Vagina (tissue), 2 donors: ENCODE measurements around the gene CCNK. TPM values are rescaled to one million over a fixed set of nuclear protein-coding genes. Genes with fewer than 3 reads are reported as not detected.

Source experiments
- DNase-seq, 2 donors: peaks; one replicate each; pipeline ENCODE4 v3.0.0-alpha.2; 2017; ENCODE audit errors: extremely low spot score in 2 of 2
- H3K27ac ChIP-seq: fragments of 200-600 bp; sonication (generic); one replicate; pipeline ENCODE4 v1.5.1; 2019
- H3K27me3 ChIP-seq: fragments of 200-600 bp; sonication (generic); one replicate; pipeline ENCODE4 v1.5.1; 2019
- H3K36me3 ChIP-seq, 2 donors: fragments of 200-600 bp; sonication (generic); one replicate each; pipeline ENCODE4 v1.5.1; 2017 to 2019
- H3K4me1 ChIP-seq: fragments of 200-600 bp; sonication (generic); one replicate; pipeline ENCODE4 v1.5.1; 2019
- H3K4me3 ChIP-seq, 2 donors: fragments of 200-600 bp; sonication (generic); 1 replicate in 1 of 2; 2 replicates in 1 of 2; pipeline ENCODE4 v1.5.1; 2016 to 2019
- H3K9me3 ChIP-seq: fragments of 200-600 bp; sonication (generic); one replicate; pipeline ENCODE4 v1.5.1; 2019
- POLR2A ChIP-seq, 2 donors: fragments of 450-650 bp; IDR thresholded peaks; one replicate each; pipeline ENCODE4 v1.6.1; 2017; ENCODE audit warnings: antibody characterized with exemption in 2 of 2, mild to moderate bottlenecking in 2 of 2, moderate library complexity in 2 of 2
- POLR2AphosphoS5 ChIP-seq, 2 donors: sonication (generic); formaldehyde crosslinking; IDR thresholded peaks; one replicate each; pipeline ENCODE4 v1.9.0; 2017; ENCODE audit warnings: antibody characterized with exemption in 2 of 2, mild to moderate bottlenecking in 2 of 2, low read depth in 1 of 2; ENCODE audit not compliant: insufficient read depth in 1 of 2
- intact Hi-C: fragments of 100-400 bp; cut with DNase I; formaldehyde crosslinking; loops from one replicate; pipeline ENCODE4 v1.15.1; 2023
- total RNA-seq: library from RNA; depleted of rRNA; stranded (reverse); fragments of >200 nt; gene quantifications from one replicate; pipeline ENCODE4 v1.2.3, GENCODE V29; 2016
- TF ChIP-seq, protein P1 (sequence below), 3 experiments: fragments of 450-650 bp in 2 of 3; fragments of 200-600 bp in 1 of 3; sonication (generic) in 1 of 3; IDR thresholded peaks; one replicate each; pipeline ENCODE4 v1.5.1; 2017 to 2019; ENCODE audit warnings: antibody characterized with exemption in 3 of 3, mild to moderate bottlenecking in 2 of 3, moderate library complexity in 2 of 3

The CCNK gene
- total RNA-seq, 1 donor from 2014 or later = 27.5 TPM

GRCh38 chr14:99462210-99462609 is 19.0 kb upstream of the CCNK start:
- Histone ChIP-seq H3K27ac (no peak overlapping the region), H3K9me3 (no peaks in the 10 kb centered on the region), H3K4me3 (no peak overlapping the region), H3K27me3 (no peaks in the 10 kb centered on the region), H3K4me1 (peaks cover 3% of the 10 kb centered on the region), H3K36me3 (peaks cover 0 to 48% of the 10 kb centered on the region in 2 donors)
- TF ChIP-seq POLR2AphosphoS5 (IDR thresholded peaks at IDR 0.05; ENCODE audit: insufficient read depth in 1 of 2, low read depth in 1 of 2) = no peak
- no peak for TF ChIP-seq POLR2A (IDR thresholded peaks at IDR 0.05)
- TF ChIP-seq, protein P1, sequence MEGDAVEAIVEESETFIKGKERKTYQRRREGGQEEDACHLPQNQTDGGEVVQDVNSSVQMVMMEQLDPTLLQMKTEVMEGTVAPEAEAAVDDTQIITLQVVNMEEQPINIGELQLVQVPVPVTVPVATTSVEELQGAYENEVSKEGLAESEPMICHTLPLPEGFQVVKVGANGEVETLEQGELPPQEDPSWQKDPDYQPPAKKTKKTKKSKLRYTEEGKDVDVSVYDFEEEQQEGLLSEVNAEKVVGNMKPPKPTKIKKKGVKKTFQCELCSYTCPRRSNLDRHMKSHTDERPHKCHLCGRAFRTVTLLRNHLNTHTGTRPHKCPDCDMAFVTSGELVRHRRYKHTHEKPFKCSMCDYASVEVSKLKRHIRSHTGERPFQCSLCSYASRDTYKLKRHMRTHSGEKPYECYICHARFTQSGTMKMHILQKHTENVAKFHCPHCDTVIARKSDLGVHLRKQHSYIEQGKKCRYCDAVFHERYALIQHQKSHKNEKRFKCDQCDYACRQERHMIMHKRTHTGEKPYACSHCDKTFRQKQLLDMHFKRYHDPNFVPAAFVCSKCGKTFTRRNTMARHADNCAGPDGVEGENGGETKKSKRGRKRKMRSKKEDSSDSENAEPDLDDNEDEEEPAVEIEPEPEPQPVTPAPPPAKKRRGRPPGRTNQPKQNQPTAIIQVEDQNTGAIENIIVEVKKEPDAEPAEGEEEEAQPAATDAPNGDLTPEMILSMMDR (IDR thresholded peaks at IDR 0.05) = no peak
- intact Hi-C loops = no loop called here
- no peak for DNase-seq

- intact Hi-C loops = no loop called here
- Histone ChIP-seq H3K27me3 (no peaks in the 10 kb centered on the region), H3K9me3 (no peaks in the 10 kb centered on the region), H3K4me1 (peaks cover 20% of the 10 kb centered on the region), H3K4me3 (no peak overlapping the region), H3K27ac (no peak overlapping the region), H3K36me3 (peaks cover 0 to 36% of the 10 kb centered on the region in 2 donors)
- no peak for DNase-seq
- TF ChIP-seq POLR2AphosphoS5 (IDR thresholded peaks at IDR 0.05; ENCODE audit: insufficient read depth in 1 of 2, low read depth in 1 of 2) = no peak
- TF ChIP-seq, protein P1 (IDR thresholded peaks at IDR 0.05) = no peak
- TF ChIP-seq POLR2A (IDR thresholded peaks at IDR 0.05) = no peak
These were observed 17.2 kb upstream of the CCNK start for GRCh38 chr14:99463974-99464373.

DNA sequence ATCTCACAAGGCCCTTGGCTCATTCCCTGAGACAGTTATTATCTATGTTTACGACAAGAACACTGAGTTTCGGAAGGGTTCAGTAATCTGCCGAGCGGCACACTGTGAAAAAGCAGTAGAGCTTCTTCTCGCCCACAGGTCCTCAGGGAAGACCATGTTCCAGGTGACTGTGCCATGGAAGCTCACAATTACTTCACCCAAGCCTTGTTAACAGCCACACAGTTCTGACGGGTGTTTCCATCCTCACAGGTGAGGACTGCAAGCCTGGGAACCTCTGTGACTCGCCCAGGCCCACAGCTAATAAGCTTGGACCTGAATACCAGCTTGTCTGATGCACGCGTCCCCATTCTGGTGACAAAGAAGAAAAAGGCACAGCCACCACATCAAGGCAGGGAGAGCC is 15.9 kb upstream of the CCNK start:
- peaks cover 0 to 36% of the 10 kb centered on the region in 2 donors for H3K36me3 ChIP-seq
- intact Hi-C loops = no loop called here
- DNase-seq = no peak

GRCh38 chr14:99466758-99467157 is 14.5 kb upstream of the CCNK start:
- Histone ChIP-seq H3K36me3 (peaks cover 0 to 30% of the 10 kb centered on the region in 2 donors), H3K9me3 (no peaks in the 10 kb centered on the region), H3K4me1 (peaks cover 28% of the 10 kb centered on the region), H3K27ac (no peak overlapping the region), H3K4me3 (no peak overlapping the region), H3K27me3 (no peaks in the 10 kb centered on the region)
- TF ChIP-seq POLR2A (IDR thresholded peaks at IDR 0.05) (no peak), POLR2AphosphoS5 (IDR thresholded peaks at IDR 0.05; ENCODE audit: insufficient read depth in 1 of 2, low read depth in 1 of 2) (no peak)
- TF ChIP-seq, protein P1 (IDR thresholded peaks at IDR 0.05) = no peak
- DNase-seq = no peak
- intact Hi-C loops = no loop called here

More for the DNA sequence above, 15.9 kb upstream of the CCNK start:
- H3K4me1 ChIP-seq = peaks cover 28% of the 10 kb centered on the region
- no peak overlapping the region for H3K27ac ChIP-seq
- no peaks in the 10 kb centered on the region for H3K9me3 ChIP-seq
- no peak overlapping the region for H3K4me3 ChIP-seq
- TF ChIP-seq POLR2A (IDR thresholded peaks at IDR 0.05) (no peak), POLR2AphosphoS5 (IDR thresholded peaks at IDR 0.05; ENCODE audit: insufficient read depth in 1 of 2, low read depth in 1 of 2) (no peak)
- TF ChIP-seq, protein P1 (IDR thresholded peaks at IDR 0.05) = no peak
- no peaks in the 10 kb centered on the region for H3K27me3 ChIP-seq

GRCh38 chr14:99467336-99468078 is 13.7 kb upstream of the CCNK start:
- no peak for DNase-seq
- no peaks in the 10 kb centered on the region for H3K27me3 ChIP-seq
- H3K9me3 ChIP-seq = no peaks in the 10 kb centered on the region
- H3K36me3 ChIP-seq = peaks cover 0 to 24% of the 10 kb centered on the region in 2 donors
- no peak overlapping the region for H3K4me3 ChIP-seq
- H3K4me1 ChIP-seq = peaks cover 28% of the 10 kb centered on the region
- TF ChIP-seq, protein P1 (IDR thresholded peaks at IDR 0.05) = no peak
- no peak for TF ChIP-seq POLR2A (IDR thresholded peaks at IDR 0.05)
- TF ChIP-seq POLR2AphosphoS5 (IDR thresholded peaks at IDR 0.05; ENCODE audit: insufficient read depth in 1 of 2, low read depth in 1 of 2) = no peak
- no peak overlapping the region for H3K27ac ChIP-seq
- intact Hi-C loops = no loop called here
